ENCODE results near the gene ARL16.

- TF ChIP-seq, protein P1, sequence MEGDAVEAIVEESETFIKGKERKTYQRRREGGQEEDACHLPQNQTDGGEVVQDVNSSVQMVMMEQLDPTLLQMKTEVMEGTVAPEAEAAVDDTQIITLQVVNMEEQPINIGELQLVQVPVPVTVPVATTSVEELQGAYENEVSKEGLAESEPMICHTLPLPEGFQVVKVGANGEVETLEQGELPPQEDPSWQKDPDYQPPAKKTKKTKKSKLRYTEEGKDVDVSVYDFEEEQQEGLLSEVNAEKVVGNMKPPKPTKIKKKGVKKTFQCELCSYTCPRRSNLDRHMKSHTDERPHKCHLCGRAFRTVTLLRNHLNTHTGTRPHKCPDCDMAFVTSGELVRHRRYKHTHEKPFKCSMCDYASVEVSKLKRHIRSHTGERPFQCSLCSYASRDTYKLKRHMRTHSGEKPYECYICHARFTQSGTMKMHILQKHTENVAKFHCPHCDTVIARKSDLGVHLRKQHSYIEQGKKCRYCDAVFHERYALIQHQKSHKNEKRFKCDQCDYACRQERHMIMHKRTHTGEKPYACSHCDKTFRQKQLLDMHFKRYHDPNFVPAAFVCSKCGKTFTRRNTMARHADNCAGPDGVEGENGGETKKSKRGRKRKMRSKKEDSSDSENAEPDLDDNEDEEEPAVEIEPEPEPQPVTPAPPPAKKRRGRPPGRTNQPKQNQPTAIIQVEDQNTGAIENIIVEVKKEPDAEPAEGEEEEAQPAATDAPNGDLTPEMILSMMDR (IDR thresholded peaks at IDR 0.05): no peak
- no peak for TF ChIP-seq ZFX (IDR thresholded peaks at IDR 0.05; ENCODE audit: borderline replicate concordance)
Measured at GRCh38 chr17:81648013-81648706, 35.4 kb downstream of the ARL16 start.

Measured in 22Rv1 (cell line).